ENCODE measurements around the gene LAD1.

DNA sequence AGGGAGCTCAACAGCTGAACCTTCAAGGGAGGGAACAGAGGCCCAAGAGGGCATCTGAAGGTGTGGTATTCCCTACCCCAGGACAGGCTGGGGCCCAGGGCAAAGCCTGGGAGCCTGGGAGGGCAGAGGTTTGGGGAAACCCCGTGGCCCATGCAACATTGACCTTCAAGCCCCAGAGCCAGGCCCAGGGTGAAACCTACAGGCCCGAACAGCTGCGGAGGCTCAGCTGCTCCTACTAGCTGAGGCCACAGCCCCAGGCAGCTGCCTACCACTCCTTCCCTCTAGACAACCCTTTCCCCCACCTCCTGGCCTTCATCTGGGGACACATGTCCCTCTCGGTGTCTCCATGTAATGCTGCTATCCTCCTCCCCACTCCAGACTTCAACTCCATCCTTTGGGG lies 3.2 kb downstream of the LAD1 start:
- no peak for TF ChIP-seq POLR2A (IDR thresholded peaks at IDR 0.05; ENCODE audit: low read length)
- TF ChIP-seq GATA1 (IDR thresholded peaks at IDR 0.05; ENCODE audit: low read depth, low read length): no peak
